Measurements from ENCODE around the gene ALDH2. TPM values are rescaled to one million over a fixed set of nuclear protein-coding genes. Genes with fewer than 3 reads are reported as not detected.

ALDH2 gene
- total RNA-seq, 1 donor from 2014 or later, result 59.5 TPM

DNA sequence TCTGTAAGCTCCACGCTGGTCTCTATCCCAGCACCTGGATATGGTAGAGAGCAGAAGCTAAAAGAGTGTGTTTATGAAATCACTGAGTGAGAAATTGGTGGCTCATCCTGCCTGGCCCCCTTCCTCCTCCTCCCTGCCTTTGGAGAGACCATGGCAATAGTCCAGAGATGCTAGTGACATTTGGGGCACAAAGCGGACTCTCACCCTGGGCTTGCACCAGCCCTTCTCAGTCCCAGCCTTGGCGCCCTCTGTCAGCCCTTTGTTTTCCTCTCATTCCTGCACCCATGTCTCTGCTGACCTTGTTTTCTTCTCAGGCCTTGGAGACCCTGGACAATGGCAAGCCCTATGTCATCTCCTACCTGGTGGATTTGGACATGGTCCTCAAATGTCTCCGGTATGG lies 18.2 kb downstream of the ALDH2 start:
- H3K36me3 Mint-ChIP-seq, result peaks cover 13% of the 10 kb centered on the region

DNA sequence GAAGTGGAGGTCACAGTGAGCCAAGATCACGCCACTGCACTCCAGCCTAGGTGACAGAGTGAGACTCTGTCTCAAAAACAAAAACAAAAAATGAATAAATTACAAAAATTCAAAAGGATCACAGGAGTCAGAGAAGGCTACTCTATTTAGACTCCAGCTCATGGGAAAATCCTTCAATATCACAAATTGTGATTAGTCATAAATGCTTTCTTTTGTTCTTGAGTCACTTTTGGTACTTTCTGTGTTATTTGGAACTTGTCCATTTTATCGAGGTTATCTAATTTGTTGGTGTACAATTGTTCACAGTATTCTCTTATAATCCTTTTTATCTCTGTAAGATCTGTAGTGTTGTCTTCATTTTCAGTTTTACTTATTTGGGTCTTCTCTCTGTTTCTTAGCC lies 18.9 kb downstream of the ALDH2 start:
- TF ChIP-seq, protein P1, sequence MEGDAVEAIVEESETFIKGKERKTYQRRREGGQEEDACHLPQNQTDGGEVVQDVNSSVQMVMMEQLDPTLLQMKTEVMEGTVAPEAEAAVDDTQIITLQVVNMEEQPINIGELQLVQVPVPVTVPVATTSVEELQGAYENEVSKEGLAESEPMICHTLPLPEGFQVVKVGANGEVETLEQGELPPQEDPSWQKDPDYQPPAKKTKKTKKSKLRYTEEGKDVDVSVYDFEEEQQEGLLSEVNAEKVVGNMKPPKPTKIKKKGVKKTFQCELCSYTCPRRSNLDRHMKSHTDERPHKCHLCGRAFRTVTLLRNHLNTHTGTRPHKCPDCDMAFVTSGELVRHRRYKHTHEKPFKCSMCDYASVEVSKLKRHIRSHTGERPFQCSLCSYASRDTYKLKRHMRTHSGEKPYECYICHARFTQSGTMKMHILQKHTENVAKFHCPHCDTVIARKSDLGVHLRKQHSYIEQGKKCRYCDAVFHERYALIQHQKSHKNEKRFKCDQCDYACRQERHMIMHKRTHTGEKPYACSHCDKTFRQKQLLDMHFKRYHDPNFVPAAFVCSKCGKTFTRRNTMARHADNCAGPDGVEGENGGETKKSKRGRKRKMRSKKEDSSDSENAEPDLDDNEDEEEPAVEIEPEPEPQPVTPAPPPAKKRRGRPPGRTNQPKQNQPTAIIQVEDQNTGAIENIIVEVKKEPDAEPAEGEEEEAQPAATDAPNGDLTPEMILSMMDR (conservative IDR thresholded peaks at IDR 0.05), result no peak
- peaks cover 1% of the 10 kb centered on the region for H3K9me3 Mint-ChIP-seq
- H3K27ac Mint-ChIP-seq, result no peak overlapping the region
- no peaks in the 10 kb centered on the region for H3K4me1 Mint-ChIP-seq (ENCODE audit: unreplicated experiment)
- H3K27me3 Mint-ChIP-seq, result no peaks in the 10 kb centered on the region
- no peak overlapping the region for H3K4me3 Mint-ChIP-seq
- peaks cover 9% of the 10 kb centered on the region for H3K36me3 Mint-ChIP-seq
- DNase-seq (ENCODE audit: extremely low spot score, unreplicated experiment), result no peak

More for the DNA sequence above, 18.2 kb downstream of the ALDH2 start:
- H3K27ac Mint-ChIP-seq, result no peak overlapping the region
- H3K4me3 Mint-ChIP-seq, result no peak overlapping the region
- no peaks in the 10 kb centered on the region for H3K4me1 Mint-ChIP-seq (ENCODE audit: unreplicated experiment)
- H3K27me3 Mint-ChIP-seq, result no peaks in the 10 kb centered on the region
- DNase-seq (ENCODE audit: extremely low spot score, unreplicated experiment), result no peak
- TF ChIP-seq, protein P1 (conservative IDR thresholded peaks at IDR 0.05), result no peak
- peaks cover 6% of the 10 kb centered on the region for H3K9me3 Mint-ChIP-seq

- Mint-ChIP-seq H3K27me3 (no peaks in the 10 kb centered on the region), H3K9me3 (no peaks in the 10 kb centered on the region), H3K4me3 (no peak overlapping the region), H3K36me3 (peaks cover 4% of the 10 kb centered on the region), H3K27ac (no peak overlapping the region), H3K4me1 (ENCODE audit: unreplicated experiment) (no peaks in the 10 kb centered on the region)
- no peak for DNase-seq (ENCODE audit: extremely low spot score, unreplicated experiment)
- TF ChIP-seq, protein P1 (conservative IDR thresholded peaks at IDR 0.05), result peak; percentile 46
Measured at GRCh38 chr12:111788178-111788654, 21.5 kb downstream of the ALDH2 start.

DNA sequence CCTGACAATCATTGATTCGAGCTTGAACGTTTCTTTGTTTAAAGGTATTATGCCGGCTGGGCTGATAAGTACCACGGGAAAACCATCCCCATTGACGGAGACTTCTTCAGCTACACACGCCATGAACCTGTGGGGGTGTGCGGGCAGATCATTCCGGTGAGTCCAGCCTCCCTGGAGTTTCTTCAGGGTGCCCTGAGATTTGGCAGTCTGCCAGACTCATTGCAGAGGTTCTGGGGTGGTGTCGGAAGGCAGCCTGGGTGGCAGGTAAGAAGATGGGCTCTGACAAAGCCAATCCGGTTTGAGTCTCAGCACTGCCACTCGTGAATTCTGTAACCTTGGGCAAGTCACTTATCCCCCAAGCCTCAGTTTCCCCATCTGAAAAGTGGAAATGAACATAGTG lies 23.0 kb downstream of the ALDH2 start:
- Mint-ChIP-seq H3K9me3 (no peaks in the 10 kb centered on the region), H3K27me3 (no peaks in the 10 kb centered on the region), H3K27ac (no peak overlapping the region), H3K4me1 (ENCODE audit: unreplicated experiment) (no peaks in the 10 kb centered on the region), H3K36me3 (peaks cover 4% of the 10 kb centered on the region), H3K4me3 (no peak overlapping the region)
- TF ChIP-seq, protein P1 (conservative IDR thresholded peaks at IDR 0.05), result no peak
- DNase-seq (ENCODE audit: extremely low spot score, unreplicated experiment), result no peak

DNA sequence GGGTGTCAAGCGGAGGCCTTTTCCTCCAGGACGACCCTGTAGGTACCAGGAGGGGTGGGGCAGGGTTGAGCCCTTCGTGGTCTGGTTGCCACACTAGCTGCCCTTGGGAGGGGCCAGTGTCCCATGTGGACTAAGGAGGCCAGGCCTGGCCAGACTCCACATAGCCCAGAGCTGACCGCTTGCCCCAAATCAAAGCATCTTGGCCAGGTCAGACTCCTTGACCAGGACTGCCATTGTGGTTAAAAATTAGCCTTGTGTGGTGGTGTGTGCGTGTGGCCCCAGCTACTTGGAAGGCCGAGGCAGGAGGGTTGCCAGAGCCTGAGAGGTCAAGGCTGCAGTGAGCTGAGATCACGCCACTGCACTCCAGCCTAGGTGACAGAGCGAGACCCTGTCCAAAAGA lies 24.8 kb downstream of the ALDH2 start:
- no peak overlapping the region for H3K27ac Mint-ChIP-seq
- H3K4me3 Mint-ChIP-seq, result no peak overlapping the region
- TF ChIP-seq, protein P1 (conservative IDR thresholded peaks at IDR 0.05), result no peak
- no peaks in the 10 kb centered on the region for H3K27me3 Mint-ChIP-seq
- no peaks in the 10 kb centered on the region for H3K9me3 Mint-ChIP-seq
- no peak for DNase-seq (ENCODE audit: extremely low spot score, unreplicated experiment)
- H3K4me1 Mint-ChIP-seq (ENCODE audit: unreplicated experiment), result no peaks in the 10 kb centered on the region
- H3K36me3 Mint-ChIP-seq, result no peaks in the 10 kb centered on the region

All from type B pancreatic cell (in vitro differentiated cells).